Measurements from ENCODE around the gene MYO10. TPM values are rescaled to one million over a fixed set of nuclear protein-coding genes. Genes with fewer than 3 reads are reported as not detected.
"Not testable (repeated sequence)": the region's sequence is repeated elsewhere in the genome, so short reads cannot be mapped to it uniquely, and the experiment has no call there.

Gene MYO10
- total RNA-seq, 2 experiments from 2014 or later = 0.30 TPM; not detected in 1

- Mint-ChIP-seq H3K27ac (no peak overlapping the region), H3K9me3 (no peaks in the 10 kb centered on the region), H3K4me3 (no peak overlapping the region), H3K4me1 (no peaks in the 10 kb centered on the region), H3K36me3 (no peaks in the 10 kb centered on the region), H3K27me3 (no peaks in the 10 kb centered on the region)
- no peak for DNase-seq
Measured at GRCh38 chr5:16768184-16768583, 167.9 kb downstream of the MYO10 start.

GRCh38 chr5:16763211-16763610, 172.9 kb downstream of the MYO10 start:
- Mint-ChIP-seq H3K27ac (no peak overlapping the region), H3K27me3 (no peaks in the 10 kb centered on the region), H3K4me3 (no peak overlapping the region), H3K36me3 (no peaks in the 10 kb centered on the region), H3K9me3 (no peaks in the 10 kb centered on the region), H3K4me1 (peaks cover 6% of the 10 kb centered on the region)
- no peak for DNase-seq

- H3K27me3 Mint-ChIP-seq = no peaks in the 10 kb centered on the region
- peak; percentile 8 for DNase-seq
- H3K4me3 Mint-ChIP-seq = no peak overlapping the region
- no peaks in the 10 kb centered on the region for H3K9me3 Mint-ChIP-seq
- no peaks in the 10 kb centered on the region for H3K36me3 Mint-ChIP-seq
- peaks cover 6% of the 10 kb centered on the region for H3K4me1 Mint-ChIP-seq
- H3K27ac Mint-ChIP-seq = peak overlapping the region; percentile 54
Measured at GRCh38 chr5:16759147-16759773, 176.8 kb downstream of the MYO10 start.

- Mint-ChIP-seq H3K4me1 (peaks cover 6% of the 10 kb centered on the region), H3K27me3 (no peaks in the 10 kb centered on the region), H3K36me3 (no peaks in the 10 kb centered on the region), H3K27ac (no peak overlapping the region), H3K9me3 (no peaks in the 10 kb centered on the region), H3K4me3 (no peak overlapping the region)
- DNase-seq = no peak
Measured at GRCh38 chr5:16757989-16758501, 178.0 kb downstream of the MYO10 start.

- not testable (repeated sequence) for DNase-seq, H3K4me1 Mint-ChIP-seq, H3K4me3 Mint-ChIP-seq, H3K27ac Mint-ChIP-seq, H3K9me3 Mint-ChIP-seq, H3K36me3 Mint-ChIP-seq, H3K27me3 Mint-ChIP-seq
Measured at GRCh38 chr5:16757577-16757976, 178.5 kb downstream of the MYO10 start.

GRCh38 chr5:16757146-16757545, 178.9 kb downstream of the MYO10 start:
- H3K4me3 Mint-ChIP-seq = no peak overlapping the region
- peaks cover 6% of the 10 kb centered on the region for H3K4me1 Mint-ChIP-seq
- no peaks in the 10 kb centered on the region for H3K27me3 Mint-ChIP-seq
- H3K36me3 Mint-ChIP-seq = no peaks in the 10 kb centered on the region
- H3K27ac Mint-ChIP-seq = no peak overlapping the region
- no peak for DNase-seq
- no peaks in the 10 kb centered on the region for H3K9me3 Mint-ChIP-seq

- H3K4me3 Mint-ChIP-seq = no peak overlapping the region
- H3K27ac Mint-ChIP-seq = no peak overlapping the region
- no peaks in the 10 kb centered on the region for H3K36me3 Mint-ChIP-seq
- H3K4me1 Mint-ChIP-seq = peaks cover 6% of the 10 kb centered on the region
- H3K27me3 Mint-ChIP-seq = no peaks in the 10 kb centered on the region
- no peaks in the 10 kb centered on the region for H3K9me3 Mint-ChIP-seq
- no peak for DNase-seq
Measured at GRCh38 chr5:16756692-16757091, 179.4 kb downstream of the MYO10 start.

GRCh38 chr5:16755641-16756040, 180.4 kb downstream of the MYO10 start:
- no peak for DNase-seq

GRCh38 chr5:16754601-16755000, 181.5 kb downstream of the MYO10 start:
- no peaks in the 10 kb centered on the region for H3K9me3 Mint-ChIP-seq
- H3K4me1 Mint-ChIP-seq = peaks cover 4% of the 10 kb centered on the region
- H3K27ac Mint-ChIP-seq = no peak overlapping the region
- DNase-seq = no peak
- no peaks in the 10 kb centered on the region for H3K36me3 Mint-ChIP-seq
- no peak overlapping the region for H3K4me3 Mint-ChIP-seq
- no peaks in the 10 kb centered on the region for H3K27me3 Mint-ChIP-seq

More at GRCh38 chr5:16755641-16756040, 180.4 kb downstream of the MYO10 start:
- Mint-ChIP-seq H3K27ac (no peak overlapping the region), H3K36me3 (no peaks in the 10 kb centered on the region), H3K9me3 (no peaks in the 10 kb centered on the region), H3K4me1 (peaks cover 6% of the 10 kb centered on the region), H3K4me3 (no peak overlapping the region), H3K27me3 (no peaks in the 10 kb centered on the region)

GRCh38 chr5:16754086-16754485, 182.0 kb downstream of the MYO10 start:
- DNase-seq = no peak
- no peak overlapping the region for H3K27ac Mint-ChIP-seq
- no peaks in the 10 kb centered on the region for H3K36me3 Mint-ChIP-seq
- H3K4me1 Mint-ChIP-seq = no peaks in the 10 kb centered on the region
- H3K9me3 Mint-ChIP-seq = no peaks in the 10 kb centered on the region
- no peak overlapping the region for H3K4me3 Mint-ChIP-seq
- H3K27me3 Mint-ChIP-seq = no peaks in the 10 kb centered on the region

GRCh38 chr5:16750445-16750844, 185.6 kb downstream of the MYO10 start:
- no peak overlapping the region for H3K4me3 Mint-ChIP-seq
- no peaks in the 10 kb centered on the region for H3K4me1 Mint-ChIP-seq
- H3K27me3 Mint-ChIP-seq = no peaks in the 10 kb centered on the region
- no peaks in the 10 kb centered on the region for H3K9me3 Mint-ChIP-seq
- no peak for DNase-seq
- H3K36me3 Mint-ChIP-seq = no peaks in the 10 kb centered on the region
- no peak overlapping the region for H3K27ac Mint-ChIP-seq

GRCh38 chr5:16749626-16750025, 186.5 kb downstream of the MYO10 start:
- Mint-ChIP-seq H3K4me1 (no peaks in the 10 kb centered on the region), H3K4me3 (no peak overlapping the region), H3K27ac (no peak overlapping the region), H3K27me3 (no peaks in the 10 kb centered on the region), H3K9me3 (no peaks in the 10 kb centered on the region), H3K36me3 (no peaks in the 10 kb centered on the region)
- DNase-seq = no peak

GRCh38 chr5:16744164-16744880, 191.8 kb downstream of the MYO10 start:
- no peak overlapping the region for H3K4me3 Mint-ChIP-seq
- peaks cover 22% of the 10 kb centered on the region for H3K27me3 Mint-ChIP-seq
- DNase-seq = no peak
- H3K36me3 Mint-ChIP-seq = no peaks in the 10 kb centered on the region
- H3K27ac Mint-ChIP-seq = no peak overlapping the region
- H3K4me1 Mint-ChIP-seq = no peaks in the 10 kb centered on the region
- H3K9me3 Mint-ChIP-seq = no peaks in the 10 kb centered on the region

- H3K36me3 Mint-ChIP-seq = no peaks in the 10 kb centered on the region
Measured at GRCh38 chr5:16742938-16743337, 193.2 kb downstream of the MYO10 start.

GRCh38 chr5:16740811-16741392, 195.2 kb downstream of the MYO10 start:
- DNase-seq = no peak
- H3K27ac Mint-ChIP-seq = no peak overlapping the region

More at GRCh38 chr5:16742938-16743337, 193.2 kb downstream of the MYO10 start:
- no peak overlapping the region for H3K27ac Mint-ChIP-seq
- DNase-seq = no peak
- H3K4me1 Mint-ChIP-seq = no peaks in the 10 kb centered on the region
- H3K27me3 Mint-ChIP-seq = peaks cover 22% of the 10 kb centered on the region
- no peaks in the 10 kb centered on the region for H3K9me3 Mint-ChIP-seq
- no peak overlapping the region for H3K4me3 Mint-ChIP-seq

More at GRCh38 chr5:16740811-16741392, 195.2 kb downstream of the MYO10 start:
- Mint-ChIP-seq H3K4me3 (no peak overlapping the region), H3K36me3 (no peaks in the 10 kb centered on the region), H3K27me3 (peaks cover 22% of the 10 kb centered on the region), H3K4me1 (no peaks in the 10 kb centered on the region), H3K9me3 (no peaks in the 10 kb centered on the region)

Data from activated naive CD8-positive, alpha-beta T cell treated with anti-CD3 and anti-CD28 coated beads for 36 hours (primary cell).